Body of pancreas (tissue), 4 donors: ENCODE results near the gene PTRHD1. TPM values are rescaled to one million over a fixed set of nuclear protein-coding genes. Genes with fewer than 3 reads are reported as not detected.

Experiments used
- ATAC-seq: fragments of 150-250 bp; one replicate; pipeline ENCODE4 v1.9.1; 2016
- DNase-seq, 4 donors: peaks; one replicate each; pipeline ENCODE4 v3.0.0-alpha.2; 2019
- H3K27ac ChIP-seq, 4 donors: fragments of 200-600 bp; sonication (generic); 1 replicate in 3 of 4; 2 replicates in 1 of 4; pipeline versions ENCODE4 v1.5.1 to v1.6.1; 2016 to 2019; ENCODE audit warnings: mild to moderate bottlenecking in 1 of 4, mixed read lengths in 1 of 4, moderate library complexity in 1 of 4
- H3K27me3 ChIP-seq, 2 donors: fragments of 200-600 bp; sonication (generic); one replicate each; pipeline ENCODE4 v1.6.0; 2016; ENCODE audit warnings: mild to moderate bottlenecking in 1 of 2
- H3K36me3 ChIP-seq, 2 donors: fragments of 200-600 bp; sonication (generic); replicated peaks in 1 of 2; 2 replicates each; pipeline ENCODE4 v1.5.1; 2016; ENCODE audit warnings: low read depth in 2 of 2; ENCODE audit not compliant: insufficient read depth in 1 of 2
- H3K4me1 ChIP-seq: fragments of 200-600 bp; sonication (generic); one replicate; pipeline ENCODE4 v1.6.0; 2016
- H3K4me3 ChIP-seq, 2 donors: fragments of 200-600 bp; sonication (generic); 1 replicate in 1 of 2; 2 replicates in 1 of 2; pipeline ENCODE4 v1.5.1; 2016 to 2019
- H3K9me3 ChIP-seq, 3 donors: fragments of 200-600 bp; sonication (generic); 1 replicate in 2 of 3; 2 replicates in 1 of 3; pipeline ENCODE4 v1.5.1; 2016
- POLR2A ChIP-seq, 3 donors: fragments of 450-650 bp; IDR thresholded peaks; one replicate each; pipeline ENCODE4 v1.6.1; 2016; ENCODE audit warnings: antibody characterized with exemption in 3 of 3, mild to moderate bottlenecking in 2 of 3
- WGBS, 2 donors: methylation state at CpG; one replicate each; pipeline ENCODE4 v1.1.5; 2017; 5-methylcytosine and 5-hydroxymethylcytosine counted together
- intact Hi-C: fragments of 100-400 bp; cut with DNase I; formaldehyde crosslinking; loops from one replicate; pipeline ENCODE4 v1.15.1; 2023
- total RNA-seq, 2 donors: library from RNA; depleted of rRNA; stranded (reverse); fragments of >200 nt; gene quantifications; one replicate each; pipeline ENCODE4 v1.1.0, GENCODE V29; 2016
- TF ChIP-seq, protein P1 (sequence below), 7 experiments: fragments of 450-650 bp in 4 of 7; fragments of 200-600 bp in 3 of 7; sonication (generic) in 3 of 7; IDR thresholded peaks; one replicate each; pipeline ENCODE4 v1.5.1; 2016 to 2019; ENCODE audit warnings: antibody characterized with exemption in 7 of 7

The PTRHD1 gene
- total RNA-seq, 2 donors from 2014 or later, result 13.7 to 15.5 TPM

DNA sequence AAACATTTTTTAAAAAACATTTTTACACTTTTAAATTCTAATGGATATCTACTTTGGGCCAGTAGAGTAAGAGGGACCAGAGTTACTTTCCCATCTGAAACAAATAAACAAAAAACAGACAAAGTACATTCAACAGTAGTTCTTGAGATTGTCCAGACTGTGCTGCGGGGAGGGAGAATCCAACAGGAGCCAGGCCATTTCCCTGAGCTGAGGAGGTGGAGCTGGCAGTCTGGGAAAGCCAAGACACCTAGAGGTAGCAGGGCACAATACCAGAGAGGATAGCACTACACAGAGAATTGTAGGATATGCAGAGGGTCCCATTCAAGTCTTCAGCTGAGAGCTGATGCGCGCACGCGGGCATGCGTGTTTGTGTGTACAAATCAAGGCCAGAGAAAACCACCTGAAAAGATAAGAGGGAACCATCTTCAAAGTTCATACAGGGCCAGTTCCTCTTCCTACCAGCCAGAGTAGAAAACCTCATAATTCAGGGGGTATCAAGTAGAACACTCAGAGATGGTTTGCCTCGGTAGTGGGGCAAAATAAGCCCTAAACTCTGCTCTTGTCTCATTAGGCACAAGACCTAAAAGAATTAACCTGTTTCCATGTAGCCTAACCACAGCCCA is 44.0 kb downstream of the PTRHD1 start:
- WGBS, 2 donors, result 92 to 97% methylated on average over 7 of the region's 7 CpGs
- Histone ChIP-seq H3K27me3 (no peaks in the 10 kb centered on the region), H3K4me3 (no peak overlapping the region), H3K4me1 (no peaks in the 10 kb centered on the region), H3K27ac (no peak overlapping the region), H3K9me3 (no peaks in the 10 kb centered on the region), H3K36me3 (peaks cover 0 to 9% of the 10 kb centered on the region in 2 donors)
- DNase-seq, result no peak
- TF ChIP-seq, protein P1, sequence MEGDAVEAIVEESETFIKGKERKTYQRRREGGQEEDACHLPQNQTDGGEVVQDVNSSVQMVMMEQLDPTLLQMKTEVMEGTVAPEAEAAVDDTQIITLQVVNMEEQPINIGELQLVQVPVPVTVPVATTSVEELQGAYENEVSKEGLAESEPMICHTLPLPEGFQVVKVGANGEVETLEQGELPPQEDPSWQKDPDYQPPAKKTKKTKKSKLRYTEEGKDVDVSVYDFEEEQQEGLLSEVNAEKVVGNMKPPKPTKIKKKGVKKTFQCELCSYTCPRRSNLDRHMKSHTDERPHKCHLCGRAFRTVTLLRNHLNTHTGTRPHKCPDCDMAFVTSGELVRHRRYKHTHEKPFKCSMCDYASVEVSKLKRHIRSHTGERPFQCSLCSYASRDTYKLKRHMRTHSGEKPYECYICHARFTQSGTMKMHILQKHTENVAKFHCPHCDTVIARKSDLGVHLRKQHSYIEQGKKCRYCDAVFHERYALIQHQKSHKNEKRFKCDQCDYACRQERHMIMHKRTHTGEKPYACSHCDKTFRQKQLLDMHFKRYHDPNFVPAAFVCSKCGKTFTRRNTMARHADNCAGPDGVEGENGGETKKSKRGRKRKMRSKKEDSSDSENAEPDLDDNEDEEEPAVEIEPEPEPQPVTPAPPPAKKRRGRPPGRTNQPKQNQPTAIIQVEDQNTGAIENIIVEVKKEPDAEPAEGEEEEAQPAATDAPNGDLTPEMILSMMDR (IDR thresholded peaks at IDR 0.05), result no peak
- TF ChIP-seq POLR2A (IDR thresholded peaks at IDR 0.05), result no peak
- ATAC-seq, result no peak
- intact Hi-C loops, result no loop called here

DNA sequence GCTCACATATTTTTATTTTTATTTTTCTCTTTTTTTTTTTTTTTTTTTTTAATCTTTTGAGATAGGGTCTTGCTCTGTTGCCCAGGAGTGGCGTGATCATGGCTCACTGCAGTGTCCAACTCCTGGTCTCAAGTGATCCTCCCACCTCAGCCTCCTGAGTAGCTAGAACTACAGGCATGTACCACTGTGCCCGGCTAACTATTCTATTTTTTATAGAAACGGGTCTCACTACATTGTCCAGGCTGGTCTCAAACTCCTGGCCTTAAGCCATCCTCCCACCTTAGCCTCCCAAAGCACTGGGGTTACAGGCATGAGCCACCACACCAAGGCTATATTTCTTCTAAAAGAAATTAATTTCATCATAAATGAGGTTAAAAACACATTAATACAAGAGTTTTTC is 45.9 kb downstream of the PTRHD1 start:
- no peaks in the 10 kb centered on the region for H3K27me3 ChIP-seq
- TF ChIP-seq, protein P1 (IDR thresholded peaks at IDR 0.05), result no peak
- no peak for TF ChIP-seq POLR2A (IDR thresholded peaks at IDR 0.05)
- 95 to 98% methylated on average over 3 of the region's 3 CpGs for WGBS, 2 donors
- no peak overlapping the region for H3K27ac ChIP-seq
- H3K4me3 ChIP-seq, result no peak overlapping the region
- H3K9me3 ChIP-seq, result no peaks in the 10 kb centered on the region
- intact Hi-C loops, result no loop called here
- DNase-seq (no peak), ATAC-seq (no peak)
- H3K4me1 ChIP-seq, result no peaks in the 10 kb centered on the region
- H3K36me3 ChIP-seq, result peaks cover 0 to 2% of the 10 kb centered on the region in 2 donors

DNA sequence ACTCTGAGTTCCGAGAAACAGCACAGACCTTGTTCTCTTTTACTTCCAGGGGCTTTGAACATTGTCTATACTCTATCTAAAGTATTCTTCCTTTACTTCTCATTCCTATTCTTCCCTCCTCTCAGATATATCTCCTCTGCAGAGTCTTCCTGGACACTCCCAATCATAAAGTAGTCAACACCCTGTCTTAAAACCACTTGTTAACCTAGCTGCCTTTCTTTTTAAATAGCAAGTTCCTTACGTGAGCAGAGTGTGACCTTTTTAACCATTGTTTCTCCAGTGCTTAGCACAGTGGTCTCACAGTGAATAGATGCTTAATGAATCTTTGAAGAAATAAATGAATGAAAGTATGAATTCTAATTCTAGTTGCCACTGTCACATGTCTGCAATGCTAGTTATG is 47.4 kb downstream of the PTRHD1 start:
- intact Hi-C loops, result no loop called here
- Histone ChIP-seq H3K27me3 (no peaks in the 10 kb centered on the region), H3K27ac (no peak overlapping the region), H3K36me3 (peaks cover 0 to 4% of the 10 kb centered on the region in 2 donors), H3K4me1 (no peaks in the 10 kb centered on the region), H3K9me3 (no peaks in the 10 kb centered on the region), H3K4me3 (no peak overlapping the region)
- no peak for ATAC-seq
- DNase-seq, result no peak
- no peak for TF ChIP-seq POLR2A (IDR thresholded peaks at IDR 0.05)
- TF ChIP-seq, protein P1 (IDR thresholded peaks at IDR 0.05), result no peak
- WGBS, 2 donors, result 79 to 91% methylated on average over 2 of the region's 2 CpGs

DNA sequence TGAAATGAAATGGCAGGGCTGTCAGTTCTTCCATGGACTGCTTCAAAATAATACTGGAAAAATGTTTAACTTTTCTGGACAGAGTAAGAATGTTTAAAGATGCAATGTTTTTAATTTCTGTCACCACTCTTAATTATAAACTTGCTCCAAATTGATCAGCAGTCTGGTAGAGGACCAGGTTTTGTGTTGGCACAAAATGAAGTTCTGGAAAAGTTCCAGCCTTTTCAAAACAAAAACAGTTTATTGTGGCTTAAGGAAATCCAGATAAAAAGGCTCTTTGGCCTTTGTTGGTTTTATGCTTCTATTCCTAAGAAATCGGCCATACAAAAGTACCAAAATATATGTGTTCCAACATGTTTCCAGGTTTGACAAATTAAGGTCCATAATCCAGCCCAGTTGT is 48.8 kb downstream of the PTRHD1 start:
- Histone ChIP-seq H3K4me1 (no peaks in the 10 kb centered on the region), H3K27me3 (no peaks in the 10 kb centered on the region), H3K27ac (no peak overlapping the region), H3K4me3 (no peak overlapping the region), H3K9me3 (no peaks in the 10 kb centered on the region), H3K36me3 (peaks cover 0 to 4% of the 10 kb centered on the region in 2 donors)
- DNase-seq (no peak), ATAC-seq (no peak)
- TF ChIP-seq, protein P1 (IDR thresholded peaks at IDR 0.05), result no peak
- TF ChIP-seq POLR2A (IDR thresholded peaks at IDR 0.05), result no peak
- intact Hi-C loops, result no loop called here
- 57 to 60% methylated on average over 1 of the region's 1 CpG for WGBS, 2 donors

DNA sequence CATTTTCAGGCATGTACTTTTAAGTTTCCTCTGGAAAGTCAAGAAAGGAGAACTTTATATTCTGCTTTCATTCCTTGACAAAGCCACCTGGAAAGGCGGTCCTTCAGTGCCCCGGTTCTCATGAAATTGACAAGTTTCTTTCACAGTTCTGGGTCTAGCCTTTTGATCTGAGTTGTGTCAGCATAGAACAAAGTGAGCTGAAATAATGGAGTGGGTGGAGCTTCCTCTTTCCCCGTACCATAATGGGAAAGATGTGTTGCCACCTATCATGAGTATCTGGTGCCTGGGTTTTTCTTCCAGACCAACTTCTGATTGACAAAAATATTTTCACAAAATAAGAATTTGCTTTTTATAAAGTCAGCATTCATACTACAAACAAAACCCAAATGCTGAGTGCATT is 49.3 kb downstream of the PTRHD1 start:
- H3K9me3 ChIP-seq, result no peaks in the 10 kb centered on the region
- peaks cover 0 to 2% of the 10 kb centered on the region in 2 donors for H3K36me3 ChIP-seq
- ATAC-seq (no peak), DNase-seq (no peak)
- H3K4me1 ChIP-seq, result no peaks in the 10 kb centered on the region
- TF ChIP-seq POLR2A (IDR thresholded peaks at IDR 0.05), result no peak
- TF ChIP-seq, protein P1 (IDR thresholded peaks at IDR 0.05), result no peak
- H3K27me3 ChIP-seq, result no peaks in the 10 kb centered on the region
- H3K4me3 ChIP-seq, result no peak overlapping the region
- WGBS, 2 donors, result 69 to 84% methylated on average over 3 of the region's 3 CpGs
- no peak overlapping the region for H3K27ac ChIP-seq
- intact Hi-C loops, result no loop called here
